Mucosa of descending colon (tissue), 3 donors: ENCODE results near the gene LONP2. TPM values are rescaled to one million over a fixed set of nuclear protein-coding genes. Genes with fewer than 3 reads are reported as not detected.
A peak's percentile ranks its signal among the peaks of the same experiment; 100 is the strongest.
"Not testable (repeated sequence)": the region's sequence is repeated elsewhere in the genome, so short reads cannot be mapped to it uniquely, and the experiment has no call there.

ENCODE experiments used
- ATAC-seq: fragments of 200-7000 bp; cut with Tn5 transposase; one replicate; pipeline ENCODE4 v1.9.1; 2020; ENCODE audit warnings: mild to moderate bottlenecking, moderate library complexity
- DNase-seq, 3 donors: peaks; one replicate each; pipeline ENCODE4 v3.0.0-alpha.2; 2020
- H3K36me3 ChIP-seq: fragments of 200-600 bp; one replicate; pipeline ENCODE4 v1.8.0; 2021; ENCODE audit warnings: low read depth, mild to moderate bottlenecking
- H3K4me1 ChIP-seq: fragments of 200-600 bp; one replicate; pipeline ENCODE4 v1.8.0; 2021; ENCODE audit warnings: low read depth, mild to moderate bottlenecking
- H3K4me3 ChIP-seq: fragments of 200-600 bp; one replicate; pipeline ENCODE4 v1.8.0; 2021; ENCODE audit warnings: mild to moderate bottlenecking
- H3K9me3 ChIP-seq: fragments of 200-600 bp; one replicate; pipeline ENCODE4 v1.8.0; 2021; ENCODE audit warnings: mild to moderate bottlenecking
- CTCF ChIP-seq: fragments of 200-600 bp; IDR thresholded peaks from one replicate; pipeline ENCODE4 v1.8.0; 2022; ENCODE audit warnings: antibody characterized with exemption, mild to moderate bottlenecking
- intact Hi-C, 2 donors: fragments of 100-400 bp; cut with DNase I in 1 of 2; cut with micrococcal nuclease in 1 of 2; formaldehyde crosslinking; loops; one replicate each; pipeline versions ENCODE4 v1.11.0 to v1.11.1; 2022; cut with DNase I, micrococcal nuclease
- total RNA-seq, 3 donors: library from RNA; stranded (reverse); fragmentation: NEBNext Ultra II Directional in 2 of 3; extraction: Animal tissue kit (Norgen Biotek cat#: 25700) in 2 of 3; gene quantifications; one replicate each; pipeline versions ENCODE4 v1.2.1 to v1.2.4, GENCODE V29; 2021 to 2023
- donor health status: DM: no; HTN: no; CAD: no; lungs with moderate emphysema.
- donor health status: DM: no; HTN: no; CAD: no.
- donor health status: DM: no; HTN: yes; CAD: no.

Gene LONP2
- total RNA-seq, 3 donors from 2014 or later, result 55.8 to 80.4 (median 68.4) TPM

- H3K9me3 ChIP-seq, result no peaks in the 10 kb centered on the region
- H3K36me3 ChIP-seq, result no peaks in the 10 kb centered on the region
- no peaks in the 10 kb centered on the region for H3K4me1 ChIP-seq
- DNase-seq, result no peak
- ATAC-seq, result no peak
- no peak for TF ChIP-seq CTCF
- intact Hi-C loops, result no loop called here
- H3K4me3 ChIP-seq, result no peak overlapping the region
Observed at GRCh38 chr16:48236286-48236685, 7.8 kb upstream of the LONP2 start.

GRCh38 chr16:48240147-48240546 lies 4.0 kb upstream of the LONP2 start:
- H3K4me1 ChIP-seq, H3K4me3 ChIP-seq, H3K36me3 ChIP-seq, intact Hi-C loops, DNase-seq, H3K9me3 ChIP-seq, ATAC-seq: not testable (repeated sequence)

GRCh38 chr16:48244863-48245195 lies 729 bp downstream of the LONP2 start:
- no peak for TF ChIP-seq CTCF
- Histone ChIP-seq H3K9me3 (no peaks in the 10 kb centered on the region), H3K4me1 (peaks cover 18% of the 10 kb centered on the region), H3K4me3 (peak overlapping the region; percentile 72), H3K36me3 (no peaks in the 10 kb centered on the region)
- intact Hi-C loops, result no loop called here
- DNase-seq (no peak), ATAC-seq (peak; percentile 14)

GRCh38 chr16:48246066-48246465 lies 2.0 kb downstream of the LONP2 start:
- H3K9me3 ChIP-seq, result no peaks in the 10 kb centered on the region
- no peaks in the 10 kb centered on the region for H3K36me3 ChIP-seq
- no peak overlapping the region for H3K4me3 ChIP-seq
- peaks cover 28% of the 10 kb centered on the region for H3K4me1 ChIP-seq
- ATAC-seq (no peak), DNase-seq (no peak)
- intact Hi-C loops, result no loop called here
- no peak for TF ChIP-seq CTCF

- DNase-seq (no peak), ATAC-seq (no peak)
- no peak for TF ChIP-seq CTCF
- intact Hi-C loops, result no loop called here
- H3K4me1 ChIP-seq, result peaks cover 37% of the 10 kb centered on the region
- no peaks in the 10 kb centered on the region for H3K9me3 ChIP-seq
- H3K4me3 ChIP-seq, result no peak within 1 kb of the TSS
- no peaks in the 10 kb centered on the region for H3K36me3 ChIP-seq
Observed at GRCh38 chr16:48247311-48247710, 3.2 kb downstream of the LONP2 start, which contains the start of gene ABCC11. Gene ABCC11, minus strand, starts transcription at chr16:48247539. Its CDS starts 15,618 bp downstream, at chr16:48231921.

- ATAC-seq (peak; percentile 97), DNase-seq (no peak)
- intact Hi-C loops, result no loop called here
- H3K36me3 ChIP-seq, result no peaks in the 10 kb centered on the region
- no peaks in the 10 kb centered on the region for H3K9me3 ChIP-seq
- H3K4me1 ChIP-seq, result peaks cover 25% of the 10 kb centered on the region
- no peak overlapping the region for H3K4me3 ChIP-seq
- TF ChIP-seq CTCF, result no peak
Observed at GRCh38 chr16:48250520-48251278, 6.6 kb downstream of the LONP2 start.
